GM18873 (cell line): Measurements from ENCODE around the gene OR5AU1.

Source experiments
- ATAC-seq: cut with Tn5 transposase; IDR thresholded peaks from one replicate; pipeline ENCODE4 v1.9.1; 2021; ENCODE audit warnings: mild to moderate bottlenecking, moderate library complexity, moderate number of reproducible peaks; ENCODE audit not compliant: unreplicated experiment, low FRiP score

Gene OR5AU1

GRCh38 chr14:21109377-21110138 is 46.3 kb downstream of the OR5AU1 start:
- ATAC-seq: no peak

GRCh38 chr14:21108791-21109190 is 47.1 kb downstream of the OR5AU1 start:
- ATAC-seq: no peak

GRCh38 chr14:21107283-21107800 is 48.5 kb downstream of the OR5AU1 start:
- ATAC-seq: no peak

- no peak for ATAC-seq
These were observed 49.2 kb downstream of the OR5AU1 start for GRCh38 chr14:21106498-21107282.

GRCh38 chr14:21106176-21106497 is 49.7 kb downstream of the OR5AU1 start:
- no peak for ATAC-seq

- no peak for ATAC-seq
These were observed 50.8 kb downstream of the OR5AU1 start for GRCh38 chr14:21105095-21105494.
